ENCODE measurements around the gene TRPC6. TPM values are rescaled to one million over a fixed set of nuclear protein-coding genes. Genes with fewer than 3 reads are reported as not detected.
"Not testable (repeated sequence)": the region's sequence is repeated elsewhere in the genome, so short reads cannot be mapped to it uniquely, and the experiment has no call there.

The TRPC6 gene
- total and polyA plus RNA-seq, 2 donors (not counting 1 experiment from before 2014, with no cell fraction given) = 4.6 to 26.4 TPM

- H3K27me3 ChIP-seq (ENCODE audit: control insufficient read depth, insufficient read depth, low read length) = no peaks in the 10 kb centered on the region
- no peak overlapping the region for H3K4me3 ChIP-seq (replicated peaks in 1 of 4; ENCODE audit: control extremely low read depth in 1 of 4, insufficient read depth in 1 of 4, low read depth in 3 of 4, low read length in 4 of 4)
- H3K4me2 ChIP-seq (ENCODE audit: extremely low read depth, insufficient read depth, low read length) = no peak overlapping the region
- TF ChIP-seq CTCF (conservative IDR thresholded peaks at IDR 0.05 in 1 of 2, IDR thresholded peaks at IDR 0.05 in 1 of 2; ENCODE audit: low read depth in 1 of 2, low read length in 2 of 2) (no peak), EZH2 (IDR thresholded peaks at IDR 0.05; ENCODE audit: low read length, missing control alignments) (no peak)
- H3K4me1 ChIP-seq (ENCODE audit: control insufficient read depth, extremely low read depth, insufficient read depth, low read length) = peaks cover 33% of the 10 kb centered on the region
- H3K9me3 ChIP-seq (ENCODE audit: control insufficient read depth, insufficient read depth, low read depth, low read length) = no peaks in the 10 kb centered on the region
- H3K36me3 ChIP-seq (ENCODE audit: control insufficient read depth, insufficient read depth, low read length) = no peaks in the 10 kb centered on the region
- H2AFZ ChIP-seq (ENCODE audit: low read length) = no peak overlapping the region
- DNase-seq (ENCODE audit: low read depth in 2 of 2) = no peak
- H3K27ac ChIP-seq (ENCODE audit: insufficient read depth, low read length) = peak overlapping the region; percentile 8
- H3K9ac ChIP-seq (ENCODE audit: insufficient read depth, low read length) = no peak overlapping the region
- no peaks in the 10 kb centered on the region for H4K20me1 ChIP-seq (ENCODE audit: control insufficient read depth, extremely low read depth, insufficient read depth, low read length)
- H3K79me2 ChIP-seq (ENCODE audit: control insufficient read depth, insufficient read depth, low read length) = no peaks in the 10 kb centered on the region
Measured at GRCh38 chr11:101441747-101442146, 142.1 kb downstream of the TRPC6 start.

- H3K4me3 ChIP-seq (replicated peaks in 1 of 4; ENCODE audit: control extremely low read depth in 1 of 4, insufficient read depth in 1 of 4, low read depth in 3 of 4, low read length in 4 of 4) = no peak overlapping the region
- no peaks in the 10 kb centered on the region for H4K20me1 ChIP-seq (ENCODE audit: control insufficient read depth, extremely low read depth, insufficient read depth, low read length)
- H2AFZ ChIP-seq (ENCODE audit: low read length) = no peak overlapping the region
- no peak for DNase-seq (ENCODE audit: low read depth in 2 of 2)
- no peaks in the 10 kb centered on the region for H3K79me2 ChIP-seq (ENCODE audit: control insufficient read depth, insufficient read depth, low read length)
- H3K36me3 ChIP-seq (ENCODE audit: control insufficient read depth, insufficient read depth, low read length) = no peaks in the 10 kb centered on the region
- no peaks in the 10 kb centered on the region for H3K9me3 ChIP-seq (ENCODE audit: control insufficient read depth, insufficient read depth, low read depth, low read length)
- no peak overlapping the region for H3K27ac ChIP-seq (ENCODE audit: insufficient read depth, low read length)
- H3K4me2 ChIP-seq (ENCODE audit: extremely low read depth, insufficient read depth, low read length) = no peak overlapping the region
- H3K27me3 ChIP-seq (ENCODE audit: control insufficient read depth, insufficient read depth, low read length) = no peaks in the 10 kb centered on the region
- H3K9ac ChIP-seq (ENCODE audit: insufficient read depth, low read length) = no peak overlapping the region
- peaks cover 20% of the 10 kb centered on the region for H3K4me1 ChIP-seq (ENCODE audit: control insufficient read depth, extremely low read depth, insufficient read depth, low read length)
- TF ChIP-seq CTCF (conservative IDR thresholded peaks at IDR 0.05 in 1 of 2, IDR thresholded peaks at IDR 0.05 in 1 of 2; ENCODE audit: low read depth in 1 of 2, low read length in 2 of 2) = no peak
- no peak for TF ChIP-seq EZH2 (IDR thresholded peaks at IDR 0.05; ENCODE audit: low read length, missing control alignments)
Measured at GRCh38 chr11:101439488-101439887, 144.3 kb downstream of the TRPC6 start.

- H3K9ac ChIP-seq (ENCODE audit: insufficient read depth, low read length); H3K79me2 ChIP-seq (ENCODE audit: control insufficient read depth, insufficient read depth, low read length); H3K27ac ChIP-seq (ENCODE audit: insufficient read depth, low read length); H3K27me3 ChIP-seq (ENCODE audit: control insufficient read depth, insufficient read depth, low read length); H3K9me3 ChIP-seq (ENCODE audit: control insufficient read depth, insufficient read depth, low read depth, low read length); H3K4me2 ChIP-seq (ENCODE audit: extremely low read depth, insufficient read depth, low read length); H4K20me1 ChIP-seq (ENCODE audit: control insufficient read depth, extremely low read depth, insufficient read depth, low read length); DNase-seq (ENCODE audit: low read depth in 2 of 2); H2AFZ ChIP-seq (ENCODE audit: low read length); H3K4me3 ChIP-seq (replicated peaks in 1 of 4; ENCODE audit: control extremely low read depth in 1 of 4, insufficient read depth in 1 of 4, low read depth in 3 of 4, low read length in 4 of 4); H3K36me3 ChIP-seq (ENCODE audit: control insufficient read depth, insufficient read depth, low read length): not testable (repeated sequence)
- H3K4me1 ChIP-seq (ENCODE audit: control insufficient read depth, extremely low read depth, insufficient read depth, low read length) = peaks cover 15% of the 10 kb centered on the region
Measured at GRCh38 chr11:101438708-101439107, 145.1 kb downstream of the TRPC6 start.
